Trophoblast cell (in vitro differentiated cells and primary cell): ENCODE measurements around the gene PNMA8C.

Experiments
- DNase-seq, 2 donors: peaks; one replicate each; pipeline ENCODE4 v3.0.0-alpha.2; 2016
- H2AFZ ChIP-seq: 2 replicates; pipeline ENCODE4 v1.6.1; 2013; ENCODE audit warnings: low read length, moderate library complexity, mild to moderate bottlenecking; ENCODE audit not compliant: insufficient read depth, poor library complexity
- H2AK5ac ChIP-seq: 2 replicates; pipeline ENCODE4 v1.6.1; 2013; ENCODE audit warnings: mild to moderate bottlenecking, low read length
- H2BK120ac ChIP-seq: 2 replicates; pipeline ENCODE4 v1.6.1; 2013; ENCODE audit warnings: low read length, mild to moderate bottlenecking, moderate library complexity; ENCODE audit not compliant: insufficient read depth, poor library complexity
- H2BK12ac ChIP-seq: 2 replicates; pipeline ENCODE4 v1.6.1; 2013; ENCODE audit warnings: mild to moderate bottlenecking, low read length, moderate library complexity
- H2BK5ac ChIP-seq: 2 replicates; pipeline ENCODE4 v1.6.1; 2013; ENCODE audit warnings: low read length, low read depth, moderate library complexity, mild to moderate bottlenecking; ENCODE audit not compliant: poor library complexity
- H3K14ac ChIP-seq: 2 replicates; pipeline ENCODE4 v1.6.1; 2013; ENCODE audit warnings: mild to moderate bottlenecking, low read length
- H3K18ac ChIP-seq: 2 replicates; pipeline ENCODE4 v1.6.1; 2013; ENCODE audit warnings: mild to moderate bottlenecking, low read length
- H3K23ac ChIP-seq: 2 replicates; pipeline ENCODE4 v1.6.1; 2013; ENCODE audit warnings: low read length
- H3K27ac ChIP-seq: 2 replicates; pipeline ENCODE4 v1.5.1; 2013; ENCODE audit warnings: low read depth, mild to moderate bottlenecking, inconsistent platforms, low read length, moderate library complexity
- H3K27me3 ChIP-seq: 2 replicates; pipeline ENCODE4 v1.6.1; 2013; ENCODE audit warnings: inconsistent platforms, mild to moderate bottlenecking, low read length, moderate library complexity; ENCODE audit not compliant: insufficient read depth
- H3K36me3 ChIP-seq, 2 experiments: 1 replicate in 1 of 2; 2 replicates in 1 of 2; pipeline ENCODE4 v1.6.1; 2013; ENCODE audit warnings: low read length in 2 of 2, mild to moderate bottlenecking in 2 of 2, moderate library complexity in 1 of 2; ENCODE audit not compliant: insufficient read depth in 2 of 2, control insufficient read depth in 1 of 2
- H3K4ac ChIP-seq: 2 replicates; pipeline ENCODE4 v1.6.1; 2013; ENCODE audit warnings: low read depth, mild to moderate bottlenecking, low read length, moderate library complexity
- H3K4me1 ChIP-seq, 2 experiments: 1 replicate in 1 of 2; 2 replicates in 1 of 2; pipeline ENCODE4 v1.6.1; 2013; ENCODE audit warnings: low read length in 2 of 2, mild to moderate bottlenecking in 2 of 2, moderate library complexity in 1 of 2; ENCODE audit not compliant: insufficient read depth in 2 of 2, control insufficient read depth in 1 of 2
- H3K4me2 ChIP-seq: 2 replicates; pipeline ENCODE4 v1.6.1; 2013; ENCODE audit warnings: inconsistent platforms, mild to moderate bottlenecking, low read length, moderate library complexity
- H3K4me3 ChIP-seq: 2 replicates; pipeline ENCODE4 v1.5.1; 2013; ENCODE audit warnings: mild to moderate bottlenecking, low read depth, low read length, inconsistent platforms
- H3K79me1 ChIP-seq: one replicate; pipeline ENCODE4 v1.6.1; 2013; ENCODE audit warnings: low read length
- H3K79me2 ChIP-seq: 2 replicates; pipeline ENCODE4 v1.6.1; 2013; ENCODE audit warnings: low read length, mild to moderate bottlenecking; ENCODE audit not compliant: control insufficient read depth, insufficient read depth, poor library complexity
- H3K9ac ChIP-seq: 2 replicates; pipeline ENCODE4 v1.6.1; 2013; ENCODE audit warnings: mild to moderate bottlenecking, low read length
- H3K9me3 ChIP-seq: 2 replicates; pipeline ENCODE4 v1.6.1; 2013; ENCODE audit warnings: low read depth, mild to moderate bottlenecking, control low read depth, inconsistent platforms, low read length; ENCODE audit not compliant: insufficient read depth
- H4K12ac ChIP-seq: 2 replicates; pipeline ENCODE4 v1.6.1; 2013; ENCODE audit warnings: low read depth, mild to moderate bottlenecking, low read length, moderate library complexity
- H4K8ac ChIP-seq: 2 replicates; pipeline ENCODE4 v1.6.1; 2013; ENCODE audit warnings: low read depth, mild to moderate bottlenecking, low read length, moderate library complexity
- H4K91ac ChIP-seq: one replicate; pipeline ENCODE4 v1.6.1; 2013; ENCODE audit warnings: low read depth, mild to moderate bottlenecking, low read length, moderate library complexity
- WGBS: extraction: QIAGEN DNeasy Blood & Tissue Kit; methylation state at CpG from one replicate; pipeline ENCODE4 v1.1.7; 2013; ENCODE audit warnings: missing lambda C conversion rate; ENCODE audit not compliant: insufficient read length, insufficient coverage; ENCODE audit errors: extremely low coverage; 5-methylcytosine and 5-hydroxymethylcytosine counted together

The PNMA8C gene

GRCh38 chr19:46388311-46389095 lies 40.2 kb downstream of the PNMA8C start:
- H3K9me3 ChIP-seq: peaks cover 7% of the 10 kb centered on the region
- no peak overlapping the region for H3K9ac ChIP-seq
- H2BK120ac ChIP-seq: no peak overlapping the region
- H4K8ac ChIP-seq: no peak overlapping the region
- no peak overlapping the region for H3K14ac ChIP-seq
- no peak overlapping the region for H3K23ac ChIP-seq
- no peak overlapping the region for H4K12ac ChIP-seq
- H3K36me3 ChIP-seq: peaks cover 71 to 72% of the 10 kb centered on the region in 2 experiments
- no peak overlapping the region for H2AFZ ChIP-seq
- no peak overlapping the region for H3K18ac ChIP-seq
- no CpG with 5 or more reads among the region's 25 CpGs for WGBS
- no peak overlapping the region for H3K4me3 ChIP-seq
- no peak overlapping the region for H2BK12ac ChIP-seq
- no peaks in the 10 kb centered on the region for H3K79me1 ChIP-seq
- no peak overlapping the region for H3K4me2 ChIP-seq
- H3K79me2 ChIP-seq: no peaks in the 10 kb centered on the region
- H3K4me1 ChIP-seq: peaks cover 0 to 2% of the 10 kb centered on the region in 2 experiments
- H4K91ac ChIP-seq: no peak overlapping the region
- DNase-seq: no peak
- H2AK5ac ChIP-seq: no peak overlapping the region
- no peak overlapping the region for H2BK5ac ChIP-seq
- no peak overlapping the region for H3K4ac ChIP-seq
- no peak overlapping the region for H3K27ac ChIP-seq
- no peaks in the 10 kb centered on the region for H3K27me3 ChIP-seq

GRCh38 chr19:46387713-46388130 lies 41.0 kb downstream of the PNMA8C start:
- H3K36me3 ChIP-seq: peaks cover 74 to 77% of the 10 kb centered on the region in 2 experiments
- H4K12ac ChIP-seq: no peak overlapping the region
- H3K23ac ChIP-seq: no peak overlapping the region
- no peaks in the 10 kb centered on the region for H3K27me3 ChIP-seq
- no peak overlapping the region for H3K4me2 ChIP-seq
- H2AFZ ChIP-seq: no peak overlapping the region
- H4K8ac ChIP-seq: no peak overlapping the region
- H3K27ac ChIP-seq: no peak overlapping the region
- H3K14ac ChIP-seq: no peak overlapping the region
- peaks cover 7% of the 10 kb centered on the region for H3K9me3 ChIP-seq
- H3K18ac ChIP-seq: no peak overlapping the region
- H3K4ac ChIP-seq: no peak overlapping the region
- no peak overlapping the region for H2BK12ac ChIP-seq
- no peak overlapping the region for H3K9ac ChIP-seq
- H2BK5ac ChIP-seq: no peak overlapping the region
- no peak overlapping the region for H2BK120ac ChIP-seq
- H4K91ac ChIP-seq: no peak overlapping the region
- DNase-seq: no peak
- peak overlapping the region; percentile 18 for H3K4me3 ChIP-seq
- no peaks in the 10 kb centered on the region for H3K79me2 ChIP-seq
- H3K79me1 ChIP-seq: no peaks in the 10 kb centered on the region
- WGBS: no CpG with 5 or more reads among the region's 10 CpGs
- H3K4me1 ChIP-seq: peaks cover 0 to 2% of the 10 kb centered on the region in 2 experiments
- H2AK5ac ChIP-seq: no peak overlapping the region

- no peak overlapping the region for H3K18ac ChIP-seq
- H4K12ac ChIP-seq: no peak overlapping the region
- no peak overlapping the region for H2BK120ac ChIP-seq
- peaks cover 0 to under 1% of the 10 kb centered on the region in 2 experiments for H3K4me1 ChIP-seq
- no peak overlapping the region for H4K8ac ChIP-seq
- no peak overlapping the region for H2BK5ac ChIP-seq
- H3K79me2 ChIP-seq: no peaks in the 10 kb centered on the region
- WGBS: no CpG with 5 or more reads among the region's 30 CpGs
- H3K4ac ChIP-seq: no peak overlapping the region
- no peak overlapping the region for H3K4me3 ChIP-seq
- no peak overlapping the region for H3K14ac ChIP-seq
- H2BK12ac ChIP-seq: no peak overlapping the region
- H2AK5ac ChIP-seq: no peak overlapping the region
- peaks cover 75 to 76% of the 10 kb centered on the region in 2 experiments for H3K36me3 ChIP-seq
- no peak overlapping the region for H4K91ac ChIP-seq
- no peaks in the 10 kb centered on the region for H3K79me1 ChIP-seq
- DNase-seq: no peak
- H3K9ac ChIP-seq: no peak overlapping the region
- H3K27ac ChIP-seq: no peak overlapping the region
- no peak overlapping the region for H2AFZ ChIP-seq
- H3K9me3 ChIP-seq: peaks cover 7% of the 10 kb centered on the region
- no peak overlapping the region for H3K23ac ChIP-seq
- no peaks in the 10 kb centered on the region for H3K27me3 ChIP-seq
- no peak overlapping the region for H3K4me2 ChIP-seq
Measured at GRCh38 chr19:46386996-46387712, 41.6 kb downstream of the PNMA8C start.

GRCh38 chr19:46386151-46386550 lies 42.6 kb downstream of the PNMA8C start:
- Histone ChIP-seq H2BK120ac (no peak overlapping the region), H2AFZ (no peak overlapping the region), H3K4me1 (no peaks in the 10 kb centered on the region), H3K4ac (no peak overlapping the region), H3K79me2 (no peaks in the 10 kb centered on the region), H2BK5ac (no peak overlapping the region), H2AK5ac (no peak overlapping the region), H4K8ac (no peak overlapping the region), H3K4me2 (no peak overlapping the region), H3K14ac (no peak overlapping the region), H3K9me3 (peaks cover 7% of the 10 kb centered on the region), H4K12ac (no peak overlapping the region), H3K4me3 (no peak overlapping the region), H4K91ac (no peak overlapping the region), H3K9ac (no peak overlapping the region), H3K18ac (no peak overlapping the region), H3K23ac (no peak overlapping the region), H3K27me3 (no peaks in the 10 kb centered on the region), H2BK12ac (no peak overlapping the region), H3K36me3 (peaks cover 70 to 79% of the 10 kb centered on the region in 2 experiments), H3K79me1 (no peaks in the 10 kb centered on the region), H3K27ac (no peak overlapping the region)
- DNase-seq: no peak
- no CpG with 5 or more reads among the region's 10 CpGs for WGBS
